ENCODE results near the gene CUEDC1. TPM values are rescaled to one million over a fixed set of nuclear protein-coding genes. Genes with fewer than 3 reads are reported as not detected.

The CUEDC1 gene
- total RNA-seq, 4 donors from 2014 or later: 10.2 to 45.4 (median 19.2) TPM

DNA sequence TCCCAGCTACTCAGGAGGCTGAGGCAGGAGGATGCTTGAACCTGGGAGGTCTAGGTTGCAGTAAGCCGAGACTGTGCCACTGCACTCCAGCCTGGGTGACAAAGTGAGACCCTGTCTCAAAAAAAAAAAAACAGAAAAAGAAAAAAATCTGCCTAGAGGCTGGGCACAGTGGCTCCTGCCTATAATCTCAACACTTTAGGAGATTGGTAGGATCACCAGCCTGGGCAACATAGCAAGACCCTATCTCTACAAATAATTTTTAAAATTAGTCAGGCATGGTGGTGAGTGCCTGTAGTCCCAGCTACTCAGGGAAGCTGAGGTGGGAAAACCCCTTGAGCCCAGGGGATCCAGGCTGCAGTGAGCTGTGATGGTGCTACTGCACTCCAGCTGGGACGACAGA lies 17.7 kb downstream of the CUEDC1 start:
- peaks cover 0 to 61% (median 4%) of the 10 kb centered on the region in 4 donors for H3K4me1 ChIP-seq

DNA sequence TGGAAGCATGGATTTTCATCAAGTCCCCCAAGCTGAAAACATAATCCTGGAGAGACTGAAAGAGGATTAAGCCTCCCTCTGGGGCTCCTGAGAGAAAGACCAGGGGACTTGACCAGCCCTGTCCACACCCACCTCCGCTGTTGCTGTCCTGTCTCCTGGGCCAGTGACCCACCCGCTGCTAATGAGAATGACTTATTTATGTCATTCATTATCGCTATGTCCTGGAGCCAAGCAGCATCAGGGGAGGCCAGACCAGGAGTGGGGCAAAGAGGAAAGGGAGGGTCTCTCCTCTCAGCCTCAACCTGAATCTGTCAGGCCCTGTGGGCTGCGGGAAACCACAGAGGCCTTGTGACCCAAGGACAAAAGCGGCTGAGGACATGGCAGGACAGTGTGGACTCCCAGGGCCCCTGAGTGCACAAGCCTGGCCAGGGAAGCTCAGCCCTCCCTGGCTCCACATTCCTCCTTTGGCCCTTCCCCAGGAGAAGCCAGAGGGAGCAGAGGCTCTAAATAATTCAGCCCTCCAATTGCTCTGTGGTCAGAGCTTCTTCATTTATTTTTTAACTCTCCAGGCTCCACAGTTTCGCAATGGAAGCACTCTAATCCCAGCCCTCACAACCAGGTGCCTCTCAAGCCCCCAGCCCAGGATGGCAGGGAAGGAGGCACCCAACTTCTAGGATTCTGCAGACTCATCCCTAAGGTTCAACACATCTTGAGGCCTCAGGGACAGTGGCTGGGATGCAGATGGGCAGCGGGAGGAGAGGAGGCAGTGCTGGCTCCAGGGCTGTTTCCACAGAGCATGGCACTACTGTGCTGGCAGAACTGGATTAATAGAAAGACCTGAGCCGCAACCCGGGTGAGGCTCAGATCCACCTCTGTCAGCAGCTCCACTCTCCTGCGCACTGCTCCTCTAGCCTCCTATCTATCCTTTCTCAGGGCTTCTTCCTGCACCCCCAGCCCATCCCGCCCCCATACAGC lies 19.1 kb downstream of the CUEDC1 start:
- Histone ChIP-seq H3K27ac (peak overlapping the region; percentile 35 to 96 (median 73)), H3K4me3 (no peak overlapping the region), H3K36me3 (no peaks in the 10 kb centered on the region), H3K4me1 (peaks cover 0 to 58% (median 4%) of the 10 kb centered on the region in 4 donors), H3K27me3 (no peaks in the 10 kb centered on the region), H3K9me3 (no peaks in the 10 kb centered on the region)
- no peak for TF ChIP-seq CTCF (IDR thresholded peaks at IDR 0.05)
- TF ChIP-seq POLR2A (IDR thresholded peaks at IDR 0.05): no peak
- no peak for DNase-seq

More for the DNA sequence above, 17.7 kb downstream of the CUEDC1 start:
- no peaks in the 10 kb centered on the region for H3K9me3 ChIP-seq
- no peak overlapping the region for H3K4me3 ChIP-seq
- TF ChIP-seq CTCF (IDR thresholded peaks at IDR 0.05) (no peak), POLR2A (IDR thresholded peaks at IDR 0.05) (no peak)
- DNase-seq: no peak
- H3K27me3 ChIP-seq: no peaks in the 10 kb centered on the region
- no peaks in the 10 kb centered on the region for H3K36me3 ChIP-seq
- peak overlapping the region in 1 of 4 donors; percentile 96 for H3K27ac ChIP-seq

GRCh38 chr17:57931488-57932137 lies 23.6 kb downstream of the CUEDC1 start:
- Histone ChIP-seq H3K9me3 (no peaks in the 10 kb centered on the region), H3K36me3 (no peaks in the 10 kb centered on the region), H3K4me3 (no peak overlapping the region), H3K27me3 (no peaks in the 10 kb centered on the region), H3K27ac (peak overlapping the region in 2 of 4 donors; percentile 5 to 13), H3K4me1 (peaks cover 0 to 31% (median 0%) of the 10 kb centered on the region in 4 donors)
- TF ChIP-seq POLR2A (IDR thresholded peaks at IDR 0.05) (no peak), CTCF (IDR thresholded peaks at IDR 0.05) (no peak)
- DNase-seq: no peak

GRCh38 chr17:57930239-57930638 lies 25.0 kb downstream of the CUEDC1 start:
- Histone ChIP-seq H3K27me3 (no peaks in the 10 kb centered on the region), H3K27ac (peak overlapping the region in 1 of 4 donors; percentile 5), H3K9me3 (no peaks in the 10 kb centered on the region), H3K4me1 (peaks cover 0 to 18% (median 0%) of the 10 kb centered on the region in 4 donors), H3K36me3 (no peaks in the 10 kb centered on the region), H3K4me3 (no peak overlapping the region)
- no peak for TF ChIP-seq POLR2A (IDR thresholded peaks at IDR 0.05)
- no peak for TF ChIP-seq CTCF (IDR thresholded peaks at IDR 0.05)
- no peak for DNase-seq

DNA sequence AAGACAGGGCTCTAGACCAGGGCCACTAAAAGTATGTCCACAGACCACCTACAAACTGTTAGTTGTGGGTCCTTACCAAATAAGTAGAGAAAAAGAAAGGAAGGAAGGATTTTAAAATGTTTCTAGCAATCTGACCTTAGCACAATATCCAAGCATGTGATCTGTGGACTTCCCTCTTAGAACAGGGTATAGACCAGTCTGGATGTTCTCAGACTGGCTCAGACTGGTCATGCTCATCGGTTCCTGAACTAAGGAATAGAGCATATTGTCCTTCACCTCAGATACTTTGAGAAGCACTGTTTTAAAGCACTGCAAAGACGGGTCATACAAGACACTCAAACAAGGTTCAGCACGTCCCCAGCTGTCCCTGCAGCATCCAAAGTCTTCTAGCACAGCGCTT lies 25.8 kb downstream of the CUEDC1 start:
- H3K4me3 ChIP-seq: no peak overlapping the region
- no peaks in the 10 kb centered on the region for H3K9me3 ChIP-seq
- H3K36me3 ChIP-seq: no peaks in the 10 kb centered on the region
- peaks cover 0 to 18% (median 0%) of the 10 kb centered on the region in 4 donors for H3K4me1 ChIP-seq
- DNase-seq: no peak
- peak overlapping the region in 2 of 4 donors; percentile 13 to 50 for H3K27ac ChIP-seq
- H3K27me3 ChIP-seq: no peaks in the 10 kb centered on the region
- TF ChIP-seq CTCF (IDR thresholded peaks at IDR 0.05): no peak
- TF ChIP-seq POLR2A (IDR thresholded peaks at IDR 0.05): no peak
